T-helper 1 cell treated with Interleukin-12 subunit alpha and Interleukin-12 subunit beta and Interleukin-4 antibody, amounts not matched to agents 30 ng/mL and 1 ng/mL, for 36 hours (primary cell): Measurements from ENCODE around the gene FOSB. TPM values are rescaled to one million over a fixed set of nuclear protein-coding genes. Genes with fewer than 3 reads are reported as not detected.

Source experiments
- intact Hi-C: fragments of 100-400 bp; cut with micrococcal nuclease; formaldehyde crosslinking; loops from one replicate; pipeline ENCODE4 v1.15.1; 2024
- total RNA-seq: library from RNA; stranded (reverse); gene quantifications from 2 replicates; pipeline ENCODE4 v1.2.3, GENCODE V29; 2022

FOSB gene
- total RNA-seq, 1 donor from 2014 or later = 6.4 TPM

- intact Hi-C loops = no loop called here
Observed at GRCh38 chr19:45464274-45464673, 3.5 kb upstream of the FOSB start.

- intact Hi-C loops = no loop called here
Observed at GRCh38 chr19:45464852-45465441, 2.8 kb upstream of the FOSB start.

GRCh38 chr19:45467115-45467455 lies 711 bp upstream of the FOSB start:
- intact Hi-C loops = loop anchor here (1.0 kb wide), 4 partner anchors 16 to 465 kb away; partner anchors contain the start of gene OPA3

- intact Hi-C loops = loop anchor here (2.0 kb wide), 1 partner anchor 17 kb away; no protein-coding TSS in a partner anchor
Observed at GRCh38 chr19:45468159-45468651, 409 bp downstream of the FOSB start.

- intact Hi-C loops = loop anchor here (1.0 to 2.0 kb wide), 2 partner anchors 10 to 16 kb away; no protein-coding TSS in a partner anchor
Observed at GRCh38 chr19:45468803-45469131, 971 bp downstream of the FOSB start.

GRCh38 chr19:45469132-45469944 lies 1.5 kb downstream of the FOSB start:
- intact Hi-C loops = loop anchor here (1.0 to 2.0 kb wide), 2 partner anchors 9 to 15 kb away; no protein-coding TSS in a partner anchor

- intact Hi-C loops = loop anchor here (1.0 to 2.0 kb wide), 2 partner anchors 8 to 15 kb away; no protein-coding TSS in a partner anchor
Observed at GRCh38 chr19:45469945-45470761, 2.4 kb downstream of the FOSB start.

- intact Hi-C loops = no loop called here
Observed at GRCh38 chr19:45470762-45471081, 2.9 kb downstream of the FOSB start.

- intact Hi-C loops = no loop called here
Observed at GRCh38 chr19:45471111-45471930, 3.5 kb downstream of the FOSB start.

GRCh38 chr19:45471931-45472562 lies 4.3 kb downstream of the FOSB start:
- intact Hi-C loops = no loop called here

- intact Hi-C loops = no loop called here
Observed at GRCh38 chr19:45472563-45473366, 5.0 kb downstream of the FOSB start.

- intact Hi-C loops = no loop called here
Observed at GRCh38 chr19:45473367-45473681, 5.5 kb downstream of the FOSB start.

GRCh38 chr19:45473682-45474605 lies 6.1 kb downstream of the FOSB start:
- intact Hi-C loops = no loop called here

- intact Hi-C loops = no loop called here
Observed at GRCh38 chr19:45474606-45475521, 7.1 kb downstream of the FOSB start.

- intact Hi-C loops = no loop called here
Observed at GRCh38 chr19:45475537-45476291, 7.9 kb downstream of the FOSB start.

- intact Hi-C loops = no loop called here
Observed at GRCh38 chr19:45476304-45476703, 8.5 kb downstream of the FOSB start.

- intact Hi-C loops = no loop called here
Observed at GRCh38 chr19:45477186-45477585, 9.4 kb downstream of the FOSB start.
